Panc1 (cell line): ENCODE measurements around the gene BFSP1. TPM values are rescaled to one million over a fixed set of nuclear protein-coding genes. Genes with fewer than 3 reads are reported as not detected.

ENCODE experiments used
- ATAC-seq: fragments of 200-7000 bp; cut with Tn5 transposase; 2 replicates; pipeline ENCODE4 v1.9.1; 2020; ENCODE audit warnings: mild to moderate bottlenecking, moderate library complexity
- BruUV-seq: library from RNA; stranded (reverse); fragments of 400-500 nt; replicated peaks from 2 replicates; lab custom pipeline; 2021; lab: Mats Ljungman, UMichigan
- CTCF ChIA-PET: fragments of 300-600 bp; sonication (Branson Sonifier 250); formaldehyde crosslinking; loops from one replicate; lab custom pipeline; 2022; ENCODE audit warnings: antibody characterized with exemption; lab: Charles Lee
- POLR2A ChIA-PET: fragments of 300-600 bp; sonication (Branson Sonifier 250); formaldehyde crosslinking; loops from one replicate; lab custom pipeline; 2022; ENCODE audit warnings: antibody characterized with exemption; lab: Charles Lee
- DNase-seq: peaks from one replicate; pipeline ENCODE4 v3.0.0-alpha.2; 2010; ENCODE audit warnings: low read depth, low spot score
- H3K27ac ChIP-seq: 2 replicates; pipeline ENCODE4 v1.5.1; 2011; ENCODE audit warnings: mild to moderate bottlenecking, low read length, inconsistent platforms
- H3K27me3 ChIP-seq: fragments of 200-500 bp; sonication (Bioruptor generic); 2 replicates; pipeline ENCODE4 v1.6.0; 2014; ENCODE audit warnings: low read length, inconsistent platforms; ENCODE audit not compliant: control insufficient read depth, insufficient read depth
- H3K36me3 ChIP-seq: fragments of 200-500 bp; sonication (Bioruptor generic); 2 replicates; pipeline ENCODE4 v1.5.1; 2014; ENCODE audit warnings: inconsistent platforms, mild to moderate bottlenecking, low read length, moderate library complexity; ENCODE audit not compliant: control insufficient read depth, insufficient read depth
- H3K4me1 ChIP-seq: 2 replicates; pipeline ENCODE4 v1.5.1; 2011; ENCODE audit warnings: inconsistent platforms, mild to moderate bottlenecking, low read length, moderate library complexity; ENCODE audit not compliant: control insufficient read depth, insufficient read depth
- H3K4me3 ChIP-seq, 2 experiments: 2 replicates each; pipeline ENCODE4 v1.5.1; 2011 to 2012; ENCODE audit warnings: low read depth in 2 of 2, low read length in 2 of 2, mild to moderate bottlenecking in 2 of 2, inconsistent platforms in 1 of 2, moderate library complexity in 1 of 2
- H3K9me3 ChIP-seq: fragments of 200-500 bp; sonication (Bioruptor generic); 2 replicates; pipeline ENCODE4 v1.5.1; 2014; ENCODE audit warnings: low read depth, mild to moderate bottlenecking, inconsistent platforms, low read length, moderate library complexity; ENCODE audit not compliant: control insufficient read depth, insufficient read depth
- CTCF ChIP-seq: fragments of 450-650 bp; IDR thresholded peaks from 2 replicates; pipeline ENCODE4 v1.5.1; 2017; ENCODE audit warnings: mild to moderate bottlenecking
- POLR2AphosphoS5 ChIP-seq: IDR thresholded peaks from 2 replicates; pipeline ENCODE4 v1.6.1; 2012; ENCODE audit warnings: mild to moderate bottlenecking, low read depth, low read length, moderate library complexity
- SIN3A ChIP-seq: IDR thresholded peaks from 2 replicates; pipeline ENCODE4 v1.6.1; 2012; ENCODE audit warnings: low read depth, mild to moderate bottlenecking, low read length, moderate library complexity, borderline replicate concordance; ENCODE audit not compliant: insufficient read depth
- TCF7L2 ChIP-seq: IDR thresholded peaks from 2 replicates; pipeline ENCODE4 v1.6.1; 2011; ENCODE audit warnings: mild to moderate bottlenecking, low read depth, low read length, inconsistent platforms
- in situ Hi-C: cut with HindIII; loops from 2 replicates; pipeline ENCODE4 v1.10.0; 2016; ENCODE audit warnings: low sequenced_read_pairs, low pct_unique_long_range_greater_than_20kb
- intact Hi-C: fragments of 100-400 bp; cut with micrococcal nuclease; formaldehyde crosslinking; loops from one replicate; pipeline ENCODE4 v1.10.0; 2022; ENCODE audit not compliant: unreplicated experiment
- total RNA-seq: library from RNA; stranded (reverse); gene quantifications from one replicate; pipeline ENCODE4 v1.2.1, GENCODE V29; 2021; ENCODE audit not compliant: unreplicated experiment
- TF ChIP-seq, protein P1 (sequence below), 2 experiments: IDR thresholded peaks; 2 replicates each; pipeline ENCODE4 v1.6.1; 2011 to 2012; ENCODE audit warnings: low read depth in 2 of 2, control low read depth in 1 of 2, low read length in 1 of 2, mild to moderate bottlenecking in 1 of 2, moderate library complexity in 1 of 2; ENCODE audit not compliant: insufficient read depth in 1 of 2

The BFSP1 gene
- total RNA-seq, 1 experiment from 2014 or later: 6.9 TPM

- ATAC-seq (no peak), DNase-seq (no peak)
- ChIA-PET CTCF (no interaction called here), POLR2A (no interaction called here)
- Histone ChIP-seq H3K27ac (no peak overlapping the region), H3K4me1 (no peaks in the 10 kb centered on the region), H3K27me3 (peaks cover 21% of the 10 kb centered on the region), H3K4me3 (no peak overlapping the region), H3K9me3 (no peaks in the 10 kb centered on the region), H3K36me3 (no peaks in the 10 kb centered on the region; the same call in 1 of the 2 replicates)
- in situ Hi-C loops (no loop called here), intact Hi-C loops (no loop called here)
- BruUV-seq: no TSS peak
- TF ChIP-seq TCF7L2 (no peak), SIN3A (no peak), CTCF (no peak), POLR2AphosphoS5 (no peak)
- TF ChIP-seq, protein P1, sequence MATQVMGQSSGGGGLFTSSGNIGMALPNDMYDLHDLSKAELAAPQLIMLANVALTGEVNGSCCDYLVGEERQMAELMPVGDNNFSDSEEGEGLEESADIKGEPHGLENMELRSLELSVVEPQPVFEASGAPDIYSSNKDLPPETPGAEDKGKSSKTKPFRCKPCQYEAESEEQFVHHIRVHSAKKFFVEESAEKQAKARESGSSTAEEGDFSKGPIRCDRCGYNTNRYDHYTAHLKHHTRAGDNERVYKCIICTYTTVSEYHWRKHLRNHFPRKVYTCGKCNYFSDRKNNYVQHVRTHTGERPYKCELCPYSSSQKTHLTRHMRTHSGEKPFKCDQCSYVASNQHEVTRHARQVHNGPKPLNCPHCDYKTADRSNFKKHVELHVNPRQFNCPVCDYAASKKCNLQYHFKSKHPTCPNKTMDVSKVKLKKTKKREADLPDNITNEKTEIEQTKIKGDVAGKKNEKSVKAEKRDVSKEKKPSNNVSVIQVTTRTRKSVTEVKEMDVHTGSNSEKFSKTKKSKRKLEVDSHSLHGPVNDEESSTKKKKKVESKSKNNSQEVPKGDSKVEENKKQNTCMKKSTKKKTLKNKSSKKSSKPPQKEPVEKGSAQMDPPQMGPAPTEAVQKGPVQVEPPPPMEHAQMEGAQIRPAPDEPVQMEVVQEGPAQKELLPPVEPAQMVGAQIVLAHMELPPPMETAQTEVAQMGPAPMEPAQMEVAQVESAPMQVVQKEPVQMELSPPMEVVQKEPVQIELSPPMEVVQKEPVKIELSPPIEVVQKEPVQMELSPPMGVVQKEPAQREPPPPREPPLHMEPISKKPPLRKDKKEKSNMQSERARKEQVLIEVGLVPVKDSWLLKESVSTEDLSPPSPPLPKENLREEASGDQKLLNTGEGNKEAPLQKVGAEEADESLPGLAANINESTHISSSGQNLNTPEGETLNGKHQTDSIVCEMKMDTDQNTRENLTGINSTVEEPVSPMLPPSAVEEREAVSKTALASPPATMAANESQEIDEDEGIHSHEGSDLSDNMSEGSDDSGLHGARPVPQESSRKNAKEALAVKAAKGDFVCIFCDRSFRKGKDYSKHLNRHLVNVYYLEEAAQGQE (IDR thresholded peaks at IDR 0.05; ENCODE audit: insufficient read depth in 1 of 2, low read depth in 2 of 2, low read length in 1 of 2): no peak
These were observed 73.5 kb downstream of the BFSP1 start for GRCh38 chr20:17457588-17458190.

DNA sequence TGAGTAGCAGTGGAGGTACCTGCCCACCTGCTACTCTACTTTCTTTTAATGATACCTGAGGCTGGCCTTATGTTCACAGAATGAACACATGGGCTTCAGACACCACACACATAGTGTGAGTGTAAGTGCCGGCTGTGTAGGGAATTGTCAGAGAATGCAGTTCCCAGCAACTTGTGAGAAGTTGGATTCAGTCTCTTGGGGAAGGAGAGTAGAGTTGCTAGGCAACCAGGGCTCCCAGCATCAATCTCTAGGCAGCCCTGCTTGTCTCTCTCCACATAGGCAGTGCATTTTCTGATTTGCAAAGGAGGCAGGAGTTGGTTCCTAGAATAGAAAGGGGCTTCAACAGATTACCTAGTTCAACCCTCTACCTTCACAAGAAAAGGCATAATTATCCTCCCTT lies 74.1 kb downstream of the BFSP1 start:
- ATAC-seq (no peak), DNase-seq (no peak)
- TF ChIP-seq CTCF: no peak
- no peak for TF ChIP-seq POLR2AphosphoS5
- no peak for TF ChIP-seq SIN3A
- TF ChIP-seq TCF7L2: no peak
- TF ChIP-seq, protein P1 (IDR thresholded peaks at IDR 0.05; ENCODE audit: insufficient read depth in 1 of 2, low read depth in 2 of 2, low read length in 1 of 2): no peak
- BruUV-seq: no TSS peak
- intact Hi-C loops (no loop called here), in situ Hi-C loops (no loop called here)
- Histone ChIP-seq H3K4me3 (no peak overlapping the region), H3K27me3 (peaks cover 20% of the 10 kb centered on the region), H3K4me1 (no peaks in the 10 kb centered on the region), H3K27ac (no peak overlapping the region), H3K36me3 (no peaks in the 10 kb centered on the region; the same call in 1 of the 2 replicates), H3K9me3 (no peaks in the 10 kb centered on the region)
- ChIA-PET POLR2A (no interaction called here), CTCF (no interaction called here)
